ENCODE results near the gene PRR36.

Gene PRR36

GRCh38 chr19:7842661-7843294 is 31.4 kb downstream of the PRR36 start:
- DNase-seq = no peak

- no peak for DNase-seq
Measured at GRCh38 chr19:7841751-7842660, 32.2 kb downstream of the PRR36 start.

- no peak for DNase-seq
Measured at GRCh38 chr19:7840629-7841028, 33.6 kb downstream of the PRR36 start.

GRCh38 chr19:7839476-7839875 is 34.7 kb downstream of the PRR36 start:
- no peak for DNase-seq

- peak; percentile 81 for DNase-seq
Measured at GRCh38 chr19:7833225-7834099, 40.7 kb downstream of the PRR36 start.

GRCh38 chr19:7832781-7833180 is 41.4 kb downstream of the PRR36 start:
- DNase-seq = no peak

- no peak for DNase-seq
Measured at GRCh38 chr19:7832009-7832408, 42.2 kb downstream of the PRR36 start.

- DNase-seq = no peak
Measured at GRCh38 chr19:7831452-7831851, 42.7 kb downstream of the PRR36 start.

- DNase-seq = no peak
Measured at GRCh38 chr19:7830823-7831222, 43.4 kb downstream of the PRR36 start.

- no peak for DNase-seq
Measured at GRCh38 chr19:7830272-7830771, 43.9 kb downstream of the PRR36 start.

- peak; percentile 100 for DNase-seq
Measured at GRCh38 chr19:7829561-7830271, 44.5 kb downstream of the PRR36 start, which contains the start of gene EVI5L. TSS of gene EVI5L (plus strand) at chr19:7830218. CDS start at chr19:7846543, 16,325 bp downstream.

GRCh38 chr19:7829166-7829520 is 45.0 kb downstream of the PRR36 start:
- DNase-seq = no peak

- DNase-seq = no peak
Measured at GRCh38 chr19:7823686-7824301, 50.4 kb downstream of the PRR36 start.

- DNase-seq = no peak
Measured at GRCh38 chr19:7822910-7823515, 51.2 kb downstream of the PRR36 start.

- no peak for DNase-seq
Measured at GRCh38 chr19:7820588-7820987, 53.6 kb downstream of the PRR36 start.

GRCh38 chr19:7819337-7819736 is 54.9 kb downstream of the PRR36 start:
- no peak for DNase-seq

GRCh38 chr19:7818806-7819205 is 55.4 kb downstream of the PRR36 start:
- DNase-seq = no peak
